PC-3 (cell line): Measurements from ENCODE around the gene CAPN13. TPM values are rescaled to one million over a fixed set of nuclear protein-coding genes. Genes with fewer than 3 reads are reported as not detected.

Experiments
- ATAC-seq: fragments of 200-7000 bp; cut with Tn5 transposase; 2 replicates; pipeline ENCODE4 v1.9.1; 2020; ENCODE audit warnings: mild to moderate bottlenecking, moderate library complexity
- BruUV-seq: library from RNA; stranded (reverse); fragments of 400-500 nt; replicated peaks from 2 replicates; lab custom pipeline; 2021; lab: Mats Ljungman, UMichigan
- CTCF ChIA-PET: fragments of 300-600 bp; sonication (Branson Sonifier 250); formaldehyde crosslinking; loops from one replicate; lab custom pipeline; 2022; ENCODE audit warnings: antibody characterized with exemption; lab: Charles Lee
- POLR2A ChIA-PET: fragments of 300-600 bp; sonication (Branson Sonifier 250); formaldehyde crosslinking; loops from one replicate; lab custom pipeline; 2022; ENCODE audit warnings: antibody characterized with exemption; ENCODE audit not compliant: unreplicated experiment; lab: Charles Lee
- DNase-seq: peaks from one replicate; pipeline ENCODE4 v3.0.0-alpha.2; 2015
- H2AFZ ChIP-seq: fragments of 300-600 bp; sonication (generic); 2 replicates; pipeline ENCODE4 v1.6.0; 2016; ENCODE audit warnings: antibody characterized with exemption, low read length
- H3F3A ChIP-seq: fragments of 300-600 bp; sonication (generic); one replicate; pipeline ENCODE4 v1.6.0; 2017; ENCODE audit warnings: antibody characterized with exemption, low read length, control low read depth, mild to moderate bottlenecking; ENCODE audit not compliant: unreplicated experiment
- H3K27ac ChIP-seq: fragments of 300-600 bp; sonication (generic); 2 replicates; pipeline ENCODE4 v1.5.1; 2016; ENCODE audit warnings: mild to moderate bottlenecking, low read length
- H3K27me3 ChIP-seq: fragments of 300-600 bp; sonication (generic); 2 replicates; pipeline ENCODE4 v1.6.1; 2016; ENCODE audit warnings: low read length, mixed read lengths
- H3K36me3 ChIP-seq: fragments of 300-600 bp; sonication (generic); 2 replicates; pipeline ENCODE4 v1.6.1; 2016; ENCODE audit warnings: low read depth, mixed run types, low read length, mixed read lengths
- H3K4me1 ChIP-seq: fragments of 300-600 bp; sonication (generic); 2 replicates; pipeline ENCODE4 v1.5.1; 2016; ENCODE audit warnings: low read length; ENCODE audit not compliant: insufficient read depth
- H3K4me2 ChIP-seq: fragments of 300-600 bp; sonication (generic); 2 replicates; pipeline ENCODE4 v1.6.0; 2016; ENCODE audit warnings: low read length
- H3K4me3 ChIP-seq: fragments of 300-600 bp; sonication (generic); 2 replicates; pipeline ENCODE4 v1.5.1; 2016; ENCODE audit warnings: mild to moderate bottlenecking, low read length, mixed read lengths
- H3K79me2 ChIP-seq: fragments of 300-600 bp; sonication (generic); 2 replicates; pipeline ENCODE4 v1.6.1; 2017; ENCODE audit warnings: low read length, mixed read lengths
- H3K9ac ChIP-seq: fragments of 300-600 bp; sonication (generic); 2 replicates; pipeline ENCODE4 v1.6.0; 2016; ENCODE audit warnings: mild to moderate bottlenecking, low read length
- H3K9me2 ChIP-seq: fragments of 300-600 bp; sonication (generic); replicated peaks from 2 replicates; pipeline ENCODE4 v1.6.1; 2016; ENCODE audit warnings: mixed run types, low read length, mixed read lengths
- H3K9me3 ChIP-seq: fragments of 300-600 bp; sonication (generic); 2 replicates; pipeline ENCODE4 v1.6.1; 2016; ENCODE audit warnings: low read length, mixed read lengths
- H4K20me1 ChIP-seq: fragments of 300-600 bp; sonication (generic); 2 replicates; pipeline ENCODE4 v1.6.1; 2016; ENCODE audit warnings: low read length, mixed read lengths
- CTCF ChIP-seq: fragments of 300-600 bp; sonication (generic); conservative IDR thresholded peaks from 2 replicates; pipeline ENCODE4 v1.5.1; 2017; ENCODE audit warnings: antibody characterized with exemption, low read depth, mild to moderate bottlenecking, low read length
- EZH2 ChIP-seq: fragments of 300-600 bp; sonication (generic); IDR thresholded peaks from one replicate; pipeline ENCODE4 v1.6.1; 2017; ENCODE audit warnings: antibody characterized with exemption, mild to moderate bottlenecking, low read length; ENCODE audit not compliant: unreplicated experiment
- EZH2phosphoT487 ChIP-seq: fragments of 300-600 bp; sonication (generic); IDR thresholded peaks from 2 replicates; pipeline ENCODE4 v1.6.1; 2018; ENCODE audit warnings: mild to moderate bottlenecking, antibody characterized with exemption, low read length, borderline replicate concordance
- intact Hi-C: fragments of 100-400 bp; cut with micrococcal nuclease; formaldehyde crosslinking; loops from 2 replicates; pipeline ENCODE4 v1.9.0; 2023
- total RNA-seq: library from RNA; depleted of rRNA; stranded (reverse); fragments of >200 nt; gene quantifications from 2 replicates; pipeline ENCODE4 v1.2.3, GENCODE V29; 2014

Gene CAPN13
- total RNA-seq, 1 experiment from 2014 or later: 0.44 TPM

DNA sequence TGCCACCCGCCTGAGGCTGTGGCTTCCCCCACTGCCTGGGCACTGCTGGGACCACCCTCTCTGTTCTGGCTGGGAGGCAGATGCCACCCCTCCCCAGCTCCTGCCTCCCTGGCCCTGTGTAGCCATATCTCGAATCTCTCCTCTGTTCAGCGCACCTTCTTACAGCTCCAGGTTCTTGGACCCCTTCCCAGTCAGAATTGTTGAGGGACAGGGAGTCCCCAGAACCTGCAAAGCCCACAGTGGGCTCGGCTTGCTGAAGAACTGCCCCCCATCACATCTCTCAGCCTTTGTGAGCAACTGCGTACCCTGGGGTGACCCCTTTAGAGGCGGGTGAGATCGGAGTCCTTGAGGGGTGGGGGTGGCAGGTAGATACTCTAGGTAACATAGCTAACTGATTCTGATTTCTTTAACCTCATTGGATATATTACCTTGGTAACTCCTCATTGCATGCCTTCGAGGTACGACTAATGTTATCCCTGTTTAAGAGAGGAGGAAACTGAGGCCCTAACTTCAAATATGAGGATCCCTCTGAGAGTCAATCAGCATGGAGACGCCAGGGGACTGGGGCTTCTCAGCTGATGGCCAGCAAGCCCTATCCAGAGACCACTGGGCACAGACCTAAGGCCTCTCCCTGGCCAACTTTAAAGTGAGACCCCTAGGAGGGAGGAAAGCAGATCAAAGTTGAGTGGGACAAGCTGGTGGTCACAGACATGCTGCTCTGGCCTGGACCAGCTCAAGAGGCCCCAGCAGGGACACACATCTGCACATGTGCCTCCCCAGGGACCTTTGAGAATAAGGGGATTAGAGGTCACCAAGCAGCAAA is 101.3 kb downstream of the CAPN13 start:
- CTCF ChIA-PET: interaction anchor here (0.6 kb wide), 1 partner anchor 479 kb away, joined by 8 read pairs; no protein-coding TSS in a partner anchor
- Histone ChIP-seq H3K9me3 (peaks cover 12% of the 10 kb centered on the region), H3F3A (no peaks in the 10 kb centered on the region), H3K27me3 (no peaks in the 10 kb centered on the region), H3K79me2 (no peaks in the 10 kb centered on the region), H3K4me3 (no peak overlapping the region), H3K4me2 (no peak overlapping the region), H3K9me2 (no peaks in the 10 kb centered on the region), H3K27ac (no peak overlapping the region), H3K36me3 (no peaks in the 10 kb centered on the region), H2AFZ (no peak overlapping the region), H3K9ac (no peak overlapping the region), H4K20me1 (no peaks in the 10 kb centered on the region), H3K4me1 (no peaks in the 10 kb centered on the region)
- no TSS peak for BruUV-seq
- TF ChIP-seq EZH2phosphoT487 (no peak), CTCF (no peak), EZH2 (no peak)
- DNase-seq: no peak
- intact Hi-C loops: loop anchor here (2.0 to 10.0 kb wide), 3 partner anchors 39 to 614 kb away; no protein-coding TSS in a partner anchor
- POLR2A ChIA-PET: no interaction called here
- no peak for ATAC-seq

GRCh38 chr2:30705056-30705455 is 102.2 kb downstream of the CAPN13 start:
- H3K27me3 ChIP-seq: no peaks in the 10 kb centered on the region
- H3K4me3 ChIP-seq: no peak overlapping the region
- H3K79me2 ChIP-seq: no peaks in the 10 kb centered on the region
- no peaks in the 10 kb centered on the region for H3K9me2 ChIP-seq
- ChIA-PET CTCF (interaction anchor here (0.6 kb wide), 1 partner anchor 479 kb away, joined by 8 read pairs; no protein-coding TSS in a partner anchor), POLR2A (no interaction called here)
- no peak for DNase-seq
- H3K36me3 ChIP-seq: no peaks in the 10 kb centered on the region
- intact Hi-C loops: loop anchor here (5.0 to 10.0 kb wide), 2 partner anchors 130 to 613 kb away; no protein-coding TSS in a partner anchor
- H3F3A ChIP-seq: no peaks in the 10 kb centered on the region
- TF ChIP-seq CTCF (no peak), EZH2phosphoT487 (no peak), EZH2 (no peak)
- no peak overlapping the region for H3K27ac ChIP-seq
- H3K9me3 ChIP-seq: peaks cover 12% of the 10 kb centered on the region
- no peak for ATAC-seq
- no peak overlapping the region for H3K4me2 ChIP-seq
- no peaks in the 10 kb centered on the region for H4K20me1 ChIP-seq
- H3K9ac ChIP-seq: no peak overlapping the region
- H2AFZ ChIP-seq: no peak overlapping the region
- no peaks in the 10 kb centered on the region for H3K4me1 ChIP-seq
- BruUV-seq: no TSS peak
